Karpas-422 (cell line): ENCODE measurements around the gene PVR. TPM values are rescaled to one million over a fixed set of nuclear protein-coding genes. Genes with fewer than 3 reads are reported as not detected.
"Not testable (repeated sequence)": the region's sequence is repeated elsewhere in the genome, so short reads cannot be mapped to it uniquely, and the experiment has no call there.

ENCODE experiments used
- DNase-seq: peaks from one replicate; pipeline ENCODE4 v3.0.0-alpha.2; 2015
- H2AFZ ChIP-seq: fragments of 200-600 bp; sonication (generic); 2 replicates; pipeline ENCODE4 v1.6.1; 2014; ENCODE audit warnings: antibody characterized with exemption, low read length, mixed read lengths
- H3K27ac ChIP-seq: fragments of 200-600 bp; sonication (generic); 2 replicates; pipeline ENCODE4 v1.5.1; 2014; ENCODE audit warnings: mild to moderate bottlenecking, low read length, moderate library complexity
- H3K27me3 ChIP-seq: fragments of 200-600 bp; sonication (generic); 2 replicates; pipeline ENCODE4 v1.6.1; 2014; ENCODE audit warnings: low read length, mixed read lengths
- H3K36me3 ChIP-seq: fragments of 200-600 bp; sonication (generic); 2 replicates; pipeline ENCODE4 v1.6.1; 2014; ENCODE audit warnings: low read length, mixed read lengths; ENCODE audit not compliant: insufficient read depth
- H3K4me1 ChIP-seq: fragments of 200-600 bp; sonication (generic); 2 replicates; pipeline ENCODE4 v1.6.1; 2014; ENCODE audit warnings: mild to moderate bottlenecking, low read length, mixed read lengths
- H3K4me2 ChIP-seq: fragments of 200-600 bp; sonication (generic); 2 replicates; pipeline ENCODE4 v1.6.1; 2014; ENCODE audit warnings: low read length, low read depth, mild to moderate bottlenecking; ENCODE audit not compliant: poor library complexity, severe bottlenecking
- H3K4me3 ChIP-seq: fragments of 200-600 bp; sonication (generic); 2 replicates; pipeline ENCODE4 v1.5.1; 2014; ENCODE audit warnings: mild to moderate bottlenecking, antibody characterized with exemption, low read length, mixed read lengths
- H3K79me2 ChIP-seq: fragments of 200-600 bp; sonication (generic); 2 replicates; pipeline ENCODE4 v1.6.1; 2014; ENCODE audit warnings: mild to moderate bottlenecking, low read length, mixed read lengths
- H3K9ac ChIP-seq: fragments of 200-600 bp; sonication (generic); 2 replicates; pipeline ENCODE4 v1.6.0; 2014; ENCODE audit warnings: low read length
- H3K9me2 ChIP-seq: fragments of 200-600 bp; sonication (generic), shearing (Covaris generic); replicated peaks from 2 replicates; pipeline ENCODE4 v1.6.0; 2014; ENCODE audit warnings: mild to moderate bottlenecking, low read length, moderate library complexity; ENCODE audit not compliant: insufficient read depth
- H3K9me3 ChIP-seq: fragments of 300-700, 200-600 bp; sonication (generic); 2 replicates; pipeline ENCODE4 v1.6.1; 2014; ENCODE audit warnings: low read length, mixed read lengths
- H4K20me1 ChIP-seq: fragments of 200-600 bp; sonication (generic); 2 replicates; pipeline ENCODE4 v1.6.1; 2014; ENCODE audit warnings: mild to moderate bottlenecking, antibody characterized with exemption, low read length, low read depth; ENCODE audit not compliant: insufficient read depth
- total RNA-seq: library from RNA; depleted of rRNA; stranded (reverse); fragments of >200 nt; shearing (Covaris generic); gene quantifications from 2 replicates; pipeline ENCODE4 v1.2.3, GENCODE V29; 2014; ENCODE audit warnings: low replicate concordance

The PVR gene
- total RNA-seq, 1 experiment from 2014 or later: not detected

- H3K27me3 ChIP-seq: no peaks in the 10 kb centered on the region
- no peaks in the 10 kb centered on the region for H3K4me1 ChIP-seq
- H3K4me3 ChIP-seq: no peak overlapping the region
- no peaks in the 10 kb centered on the region for H3K79me2 ChIP-seq
- H4K20me1 ChIP-seq: no peaks in the 10 kb centered on the region
- H3K9me2 ChIP-seq: no peaks in the 10 kb centered on the region
- no peak overlapping the region for H3K9ac ChIP-seq
- H3K27ac ChIP-seq: no peak overlapping the region
- H3K9me3 ChIP-seq: no peaks in the 10 kb centered on the region
- H3K4me2 ChIP-seq: no peak overlapping the region
- no peak overlapping the region for H2AFZ ChIP-seq
- H3K36me3 ChIP-seq: no peaks in the 10 kb centered on the region
- DNase-seq: no peak
These were observed 20.6 kb upstream of the PVR start for GRCh38 chr19:44623080-44623479.

DNA sequence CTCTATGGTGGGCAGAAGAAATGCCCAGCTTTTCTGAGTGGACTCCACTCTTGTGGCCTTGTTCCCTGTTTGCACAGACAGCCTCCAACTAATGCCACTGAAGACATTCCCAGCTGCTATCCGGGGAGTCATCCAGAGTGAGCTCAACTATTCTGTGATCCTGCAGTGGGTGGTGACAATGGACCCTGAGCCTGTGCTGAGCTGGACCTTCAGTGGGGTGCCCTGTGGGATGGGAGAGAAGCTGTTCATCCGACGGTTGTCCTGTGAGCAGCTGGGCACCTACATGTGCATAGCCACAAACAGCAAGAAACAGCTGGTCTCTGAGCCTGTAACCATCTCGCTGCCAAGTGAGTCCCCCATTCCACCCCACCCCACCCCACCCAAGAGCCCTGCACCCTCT lies 20.1 kb upstream of the PVR start:
- no peaks in the 10 kb centered on the region for H3K4me1 ChIP-seq
- no peak overlapping the region for H3K4me2 ChIP-seq
- H3K9me3 ChIP-seq: no peaks in the 10 kb centered on the region
- H3K4me3 ChIP-seq: no peak overlapping the region
- no peak for DNase-seq
- no peaks in the 10 kb centered on the region for H3K79me2 ChIP-seq
- no peak overlapping the region for H2AFZ ChIP-seq
- no peak overlapping the region for H3K27ac ChIP-seq
- H3K27me3 ChIP-seq: no peaks in the 10 kb centered on the region
- H3K9me2 ChIP-seq: no peaks in the 10 kb centered on the region
- no peaks in the 10 kb centered on the region for H4K20me1 ChIP-seq
- H3K36me3 ChIP-seq: no peaks in the 10 kb centered on the region
- H3K9ac ChIP-seq: no peak overlapping the region

DNA sequence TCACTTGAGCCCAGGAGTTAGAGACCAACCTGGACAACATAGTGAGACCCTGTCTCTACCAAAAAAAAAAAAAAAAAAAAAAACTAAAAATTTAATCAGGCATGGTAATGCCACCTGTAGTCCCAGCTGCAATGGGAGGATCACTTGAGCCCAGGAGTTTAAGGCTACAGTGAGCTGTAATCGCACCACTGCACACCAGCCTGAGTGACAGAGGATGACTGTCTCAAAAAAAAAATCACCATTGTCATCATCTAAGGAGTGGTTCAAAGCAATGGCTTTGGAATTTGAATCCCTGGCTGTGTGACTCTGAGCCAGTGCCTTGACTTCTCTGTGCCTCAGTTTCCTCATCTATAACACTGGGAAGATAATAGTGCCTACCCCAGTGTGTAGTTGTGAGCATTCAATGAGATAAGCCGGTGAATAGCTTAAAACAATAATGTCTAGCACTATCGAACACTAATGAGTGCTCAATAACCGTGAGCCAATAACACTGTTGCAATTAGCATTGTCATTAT lies 18.8 kb upstream of the PVR start:
- no peak for DNase-seq
- H3K36me3 ChIP-seq: no peaks in the 10 kb centered on the region
- no peaks in the 10 kb centered on the region for H3K4me1 ChIP-seq
- no peak overlapping the region for H3K9ac ChIP-seq
- no peak overlapping the region for H3K4me3 ChIP-seq
- no peak overlapping the region for H3K27ac ChIP-seq
- H4K20me1 ChIP-seq: no peaks in the 10 kb centered on the region
- H3K79me2 ChIP-seq: no peaks in the 10 kb centered on the region
- H2AFZ ChIP-seq: no peak overlapping the region
- no peaks in the 10 kb centered on the region for H3K9me2 ChIP-seq
- no peak overlapping the region for H3K4me2 ChIP-seq
- H3K27me3 ChIP-seq: no peaks in the 10 kb centered on the region
- H3K9me3 ChIP-seq: no peaks in the 10 kb centered on the region

DNA sequence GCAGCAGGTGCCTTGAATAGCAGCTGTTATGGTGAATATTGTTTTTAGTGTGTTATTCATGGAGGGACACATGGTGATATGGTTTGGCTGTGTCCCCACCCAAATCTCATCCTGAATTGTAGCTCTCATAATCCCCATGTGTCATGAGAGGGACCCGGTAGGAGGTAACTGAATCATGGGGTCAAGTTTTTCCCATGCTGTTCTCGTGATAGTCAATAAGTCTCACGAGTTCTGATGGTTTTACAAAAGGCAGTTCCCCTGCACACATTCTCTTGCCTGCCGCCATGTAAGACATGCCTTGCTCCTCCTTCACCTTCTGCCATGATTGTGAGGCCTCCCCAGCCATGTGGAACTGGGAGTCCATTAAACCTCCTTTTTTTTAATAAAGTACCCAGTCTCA lies 18.1 kb upstream of the PVR start:
- H3K27ac ChIP-seq, H2AFZ ChIP-seq, H3K4me1 ChIP-seq, H4K20me1 ChIP-seq, H3K4me3 ChIP-seq, H3K79me2 ChIP-seq, H3K4me2 ChIP-seq, H3K36me3 ChIP-seq, H3K9me2 ChIP-seq, DNase-seq, H3K27me3 ChIP-seq, H3K9ac ChIP-seq, H3K9me3 ChIP-seq: not testable (repeated sequence)

DNA sequence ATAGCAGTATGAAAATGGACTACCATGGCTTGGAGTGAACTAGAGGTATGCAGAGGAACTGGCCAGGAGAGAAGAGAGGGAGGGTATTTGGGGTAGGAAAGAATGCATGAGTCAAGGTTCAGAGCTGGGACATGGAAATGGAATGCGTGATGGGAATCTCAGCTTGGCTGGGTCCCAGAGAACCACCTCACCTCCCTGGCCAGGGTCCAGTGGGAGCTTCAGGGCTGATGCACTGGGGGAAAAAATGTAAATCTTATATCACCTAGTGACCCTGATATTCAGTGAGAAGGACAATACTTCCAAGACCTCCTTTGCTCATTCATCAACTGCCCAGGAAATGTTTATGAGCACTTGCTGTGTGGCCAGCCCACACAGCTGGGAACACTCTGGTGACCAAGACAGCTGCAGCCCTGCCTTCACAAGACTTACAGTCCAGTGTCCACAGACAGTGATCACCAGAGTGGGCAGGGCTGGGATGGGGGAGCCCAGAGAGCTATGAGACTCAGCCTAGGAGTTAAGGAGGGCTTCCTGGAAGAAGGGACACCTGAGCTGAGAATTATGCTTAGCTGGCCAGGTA lies 17.6 kb upstream of the PVR start:
- no peaks in the 10 kb centered on the region for H4K20me1 ChIP-seq
- no peak overlapping the region for H3K4me3 ChIP-seq
- no peak overlapping the region for H3K4me2 ChIP-seq
- H3K36me3 ChIP-seq: no peaks in the 10 kb centered on the region
- H3K27me3 ChIP-seq: no peaks in the 10 kb centered on the region
- no peaks in the 10 kb centered on the region for H3K79me2 ChIP-seq
- no peak overlapping the region for H3K9ac ChIP-seq
- no peaks in the 10 kb centered on the region for H3K4me1 ChIP-seq
- H3K9me3 ChIP-seq: no peaks in the 10 kb centered on the region
- no peak overlapping the region for H2AFZ ChIP-seq
- no peak overlapping the region for H3K27ac ChIP-seq
- no peak for DNase-seq
- H3K9me2 ChIP-seq: no peaks in the 10 kb centered on the region

- DNase-seq: no peak
- Histone ChIP-seq H3K27me3 (no peaks in the 10 kb centered on the region), H3K9me3 (no peaks in the 10 kb centered on the region), H3K79me2 (no peaks in the 10 kb centered on the region), H4K20me1 (no peaks in the 10 kb centered on the region), H3K9ac (no peak overlapping the region), H3K4me2 (no peak overlapping the region), H3K9me2 (no peaks in the 10 kb centered on the region), H2AFZ (no peak overlapping the region), H3K4me1 (no peaks in the 10 kb centered on the region), H3K36me3 (no peaks in the 10 kb centered on the region), H3K4me3 (no peak overlapping the region), H3K27ac (no peak overlapping the region)
These were observed 16.1 kb upstream of the PVR start for GRCh38 chr19:44627631-44628030.

DNA sequence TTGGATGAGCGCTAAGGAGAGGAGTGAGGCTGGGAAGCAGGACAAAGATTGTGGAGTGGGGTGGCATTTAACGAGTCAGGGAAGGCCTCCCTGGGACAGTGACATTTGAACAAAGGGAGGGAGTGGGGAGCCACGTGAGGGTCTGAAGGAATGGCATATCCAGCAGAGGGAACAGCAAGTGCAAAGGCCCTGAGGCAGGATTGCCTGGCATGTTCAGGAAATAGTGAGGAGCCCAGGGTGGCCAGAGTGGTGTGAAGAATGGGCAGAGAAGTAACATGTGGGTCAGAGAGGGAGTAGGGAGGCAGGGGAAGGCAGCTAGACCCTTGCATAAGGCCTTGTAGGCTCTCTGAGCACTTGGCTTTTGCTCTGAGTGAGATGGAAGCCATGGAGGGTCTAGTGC lies 14.9 kb upstream of the PVR start:
- no peak overlapping the region for H3K4me3 ChIP-seq
- H3K9ac ChIP-seq: no peak overlapping the region
- no peaks in the 10 kb centered on the region for H3K9me2 ChIP-seq
- H3K4me2 ChIP-seq: no peak overlapping the region
- no peak for DNase-seq
- no peaks in the 10 kb centered on the region for H3K79me2 ChIP-seq
- H3K4me1 ChIP-seq: no peaks in the 10 kb centered on the region
- H3K36me3 ChIP-seq: no peaks in the 10 kb centered on the region
- no peaks in the 10 kb centered on the region for H3K9me3 ChIP-seq
- H3K27me3 ChIP-seq: no peaks in the 10 kb centered on the region
- H3K27ac ChIP-seq: no peak overlapping the region
- H2AFZ ChIP-seq: no peak overlapping the region
- no peaks in the 10 kb centered on the region for H4K20me1 ChIP-seq

- H4K20me1 ChIP-seq, H3K9me3 ChIP-seq, H3K36me3 ChIP-seq, H3K9me2 ChIP-seq, H3K4me1 ChIP-seq, H3K9ac ChIP-seq, H3K79me2 ChIP-seq, H3K27me3 ChIP-seq, H3K4me3 ChIP-seq, H3K27ac ChIP-seq, H3K4me2 ChIP-seq, DNase-seq, H2AFZ ChIP-seq: not testable (repeated sequence)
These were observed 12.1 kb upstream of the PVR start for GRCh38 chr19:44631611-44632010.

DNA sequence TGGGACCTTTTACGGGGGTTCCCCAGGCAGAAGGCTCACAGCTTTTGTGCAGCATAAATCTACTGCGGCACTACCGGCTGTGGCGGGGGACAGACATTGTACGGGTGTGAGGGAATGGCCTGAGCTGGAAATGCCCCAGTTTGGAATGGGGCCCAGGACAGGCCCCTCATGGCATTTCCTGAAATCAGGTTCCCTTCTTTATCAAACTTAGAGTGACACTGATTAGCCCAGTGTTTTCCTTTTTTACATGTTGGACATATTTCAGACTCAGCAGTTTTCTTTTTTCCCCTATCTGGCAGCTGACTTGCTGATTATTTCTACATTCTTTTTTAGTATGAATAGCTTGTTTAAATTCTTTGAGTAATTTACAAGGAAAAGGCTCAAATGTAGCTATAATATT lies 9.7 kb upstream of the PVR start:
- H3K4me1 ChIP-seq, H3K79me2 ChIP-seq, H3K27ac ChIP-seq, H3K9me2 ChIP-seq, H3K4me2 ChIP-seq, H2AFZ ChIP-seq, H3K27me3 ChIP-seq, DNase-seq, H3K9me3 ChIP-seq, H3K4me3 ChIP-seq, H3K9ac ChIP-seq, H4K20me1 ChIP-seq, H3K36me3 ChIP-seq: not testable (repeated sequence)
